ENCODE data around the gene HERC2.

The HERC2 gene

GRCh38 chr15:28273873-28274610, 47.9 kb downstream of the HERC2 start:
- DNase-seq (ENCODE audit: low read depth), result no peak
- no peak for TF ChIP-seq CTCF (IDR thresholded peaks at IDR 0.05; ENCODE audit: low read depth, low read length)
- TF ChIP-seq MYC (IDR thresholded peaks at IDR 0.05; ENCODE audit: low read depth, low read length), result no peak
- no peak for TF ChIP-seq MAX (IDR thresholded peaks at IDR 0.05; ENCODE audit: low read depth, low read length)
- no peak for TF ChIP-seq POLR2A (IDR thresholded peaks at IDR 0.05; ENCODE audit: extremely low read depth, insufficient read length)
- no peak overlapping the region for H3K4me3 ChIP-seq (ENCODE audit: low read depth, low read length)

- H3K4me3 ChIP-seq (ENCODE audit: low read depth, low read length), result no peak overlapping the region
- DNase-seq (ENCODE audit: low read depth), result no peak
- TF ChIP-seq MAX (IDR thresholded peaks at IDR 0.05; ENCODE audit: low read depth, low read length) (no peak), POLR2A (IDR thresholded peaks at IDR 0.05; ENCODE audit: extremely low read depth, insufficient read length) (no peak), CTCF (IDR thresholded peaks at IDR 0.05; ENCODE audit: low read depth, low read length) (no peak), MYC (IDR thresholded peaks at IDR 0.05; ENCODE audit: low read depth, low read length) (no peak)
Observed at GRCh38 chr15:28273468-28273867, 48.5 kb downstream of the HERC2 start.

- TF ChIP-seq POLR2A (IDR thresholded peaks at IDR 0.05; ENCODE audit: extremely low read depth, insufficient read length) (no peak), MAX (IDR thresholded peaks at IDR 0.05; ENCODE audit: low read depth, low read length) (no peak), MYC (IDR thresholded peaks at IDR 0.05; ENCODE audit: low read depth, low read length) (no peak), CTCF (IDR thresholded peaks at IDR 0.05; ENCODE audit: low read depth, low read length) (no peak)
- no peak overlapping the region for H3K4me3 ChIP-seq (ENCODE audit: low read depth, low read length)
- DNase-seq (ENCODE audit: low read depth), result no peak
Observed at GRCh38 chr15:28272587-28272986, 49.4 kb downstream of the HERC2 start.

GRCh38 chr15:28271697-28272260, 50.2 kb downstream of the HERC2 start:
- DNase-seq (ENCODE audit: low read depth), result no peak
- H3K4me3 ChIP-seq (ENCODE audit: low read depth, low read length), result no peak overlapping the region

GRCh38 chr15:28269097-28269496, 52.9 kb downstream of the HERC2 start:
- no peak for DNase-seq (ENCODE audit: low read depth)
- TF ChIP-seq MAX (IDR thresholded peaks at IDR 0.05; ENCODE audit: low read depth, low read length) (no peak), POLR2A (IDR thresholded peaks at IDR 0.05; ENCODE audit: extremely low read depth, insufficient read length) (no peak), CTCF (IDR thresholded peaks at IDR 0.05; ENCODE audit: low read depth, low read length) (no peak), MYC (IDR thresholded peaks at IDR 0.05; ENCODE audit: low read depth, low read length) (no peak)
- H3K4me3 ChIP-seq (ENCODE audit: low read depth, low read length), result no peak overlapping the region

More at GRCh38 chr15:28271697-28272260, 50.2 kb downstream of the HERC2 start:
- TF ChIP-seq MAX (IDR thresholded peaks at IDR 0.05; ENCODE audit: low read depth, low read length) (no peak), CTCF (IDR thresholded peaks at IDR 0.05; ENCODE audit: low read depth, low read length) (no peak), MYC (IDR thresholded peaks at IDR 0.05; ENCODE audit: low read depth, low read length) (no peak), POLR2A (IDR thresholded peaks at IDR 0.05; ENCODE audit: extremely low read depth, insufficient read length) (no peak)
